HUES64 (cell line): ENCODE results near the gene DDX50.

ENCODE experiments used
- H3K27ac ChIP-seq: 2 replicates; pipeline ENCODE4 v1.7.0; 2013; ENCODE audit warnings: low read depth, low read length, inconsistent platforms
- H3K27me3 ChIP-seq: 2 replicates; pipeline ENCODE4 v1.6.1; 2013; ENCODE audit warnings: mild to moderate bottlenecking, low read length; ENCODE audit not compliant: insufficient read depth
- H3K36me3 ChIP-seq: 2 replicates; pipeline ENCODE4 v1.6.1; 2013; ENCODE audit warnings: mild to moderate bottlenecking, low read length; ENCODE audit not compliant: insufficient read depth
- H3K4me1 ChIP-seq: 2 replicates; pipeline ENCODE4 v1.6.1; 2013; ENCODE audit warnings: mild to moderate bottlenecking, low read length, moderate library complexity; ENCODE audit not compliant: insufficient read depth
- H3K4me3 ChIP-seq: 2 replicates; pipeline ENCODE4 v1.5.1; 2013; ENCODE audit warnings: mild to moderate bottlenecking, low read length, moderate library complexity
- H3K9ac ChIP-seq: 2 replicates; pipeline ENCODE4 v1.6.1; 2013; ENCODE audit warnings: mild to moderate bottlenecking, low read depth, low read length
- H3K9me3 ChIP-seq: 2 replicates; pipeline ENCODE4 v1.6.1; 2013; ENCODE audit warnings: low read depth, low read length; ENCODE audit not compliant: insufficient read depth
- WGBS: fragments of 150-250, 120-280 bp; methylation state at CpG from one replicate; pipeline ENCODE4 v1.1.7; 2013; ENCODE audit warnings: missing lambda C conversion rate; 5-methylcytosine and 5-hydroxymethylcytosine counted together

Gene DDX50

GRCh38 chr10:68871731-68872342, 29.3 kb upstream of the DDX50 start:
- H3K4me1 ChIP-seq: peaks cover 31% of the 10 kb centered on the region
- 19% methylated on average over 4 of the region's 5 CpGs for WGBS
- H3K9me3 ChIP-seq: peaks cover 15% of the 10 kb centered on the region
- H3K4me3 ChIP-seq: peak overlapping the region; percentile 1; the same call in 1 of the 2 replicates
- no peaks in the 10 kb centered on the region for H3K36me3 ChIP-seq
- H3K9ac ChIP-seq: peak overlapping the region; percentile 37; the same call in 1 of the 2 replicates
- H3K27ac ChIP-seq: peak overlapping the region; percentile 90
- no peaks in the 10 kb centered on the region for H3K27me3 ChIP-seq

DNA sequence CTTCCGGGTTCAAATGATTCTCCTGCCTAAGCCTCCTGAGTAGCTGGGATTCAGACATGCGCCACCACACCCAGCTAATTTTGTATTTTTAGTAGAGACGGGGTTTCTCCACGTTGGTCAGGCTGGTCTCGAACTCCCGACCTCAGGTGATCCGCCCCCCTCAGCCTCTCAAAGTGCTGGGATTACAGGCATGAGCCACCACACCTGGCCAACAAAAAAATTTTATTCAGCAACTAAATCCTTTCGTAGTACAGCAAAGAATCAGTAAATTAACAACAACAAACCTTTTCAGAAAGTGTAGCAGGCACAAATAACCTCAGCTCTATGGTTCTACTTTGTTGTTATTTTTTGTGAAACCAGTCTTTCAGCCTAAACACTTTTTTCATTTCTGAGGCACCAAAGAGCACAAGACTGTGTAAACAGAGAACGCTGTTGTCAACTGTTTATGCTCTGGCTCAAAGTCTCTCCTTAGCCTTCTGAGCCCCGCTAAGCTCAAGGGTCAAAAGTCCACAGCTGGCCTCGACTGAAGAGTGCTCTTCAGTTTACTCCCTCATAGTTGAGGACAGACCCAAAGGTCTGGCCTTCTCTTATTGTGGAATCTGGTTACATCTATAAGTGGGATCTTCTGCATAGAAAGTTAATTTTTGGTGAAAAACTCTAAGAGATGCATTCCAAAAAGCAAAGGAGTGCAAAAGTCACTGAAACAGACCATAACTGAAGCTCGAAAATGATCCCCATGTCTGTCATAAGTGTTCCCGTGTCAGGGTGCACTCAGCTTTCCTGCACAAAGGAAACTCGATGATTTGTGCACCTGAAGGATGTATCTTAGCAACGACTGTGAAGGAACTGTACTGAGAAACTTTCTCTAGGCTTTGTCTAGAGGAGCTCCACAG, 24.6 kb upstream of the DDX50 start:
- no peaks in the 10 kb centered on the region for H3K27me3 ChIP-seq
- no peaks in the 10 kb centered on the region for H3K9me3 ChIP-seq
- 80% methylated on average over 15 of the region's 15 CpGs for WGBS
- H3K36me3 ChIP-seq: no peaks in the 10 kb centered on the region
- no peak overlapping the region for H3K4me3 ChIP-seq
- no peak overlapping the region for H3K9ac ChIP-seq
- H3K27ac ChIP-seq: peak overlapping the region; percentile 59
- H3K4me1 ChIP-seq: peaks cover 37% of the 10 kb centered on the region

DNA sequence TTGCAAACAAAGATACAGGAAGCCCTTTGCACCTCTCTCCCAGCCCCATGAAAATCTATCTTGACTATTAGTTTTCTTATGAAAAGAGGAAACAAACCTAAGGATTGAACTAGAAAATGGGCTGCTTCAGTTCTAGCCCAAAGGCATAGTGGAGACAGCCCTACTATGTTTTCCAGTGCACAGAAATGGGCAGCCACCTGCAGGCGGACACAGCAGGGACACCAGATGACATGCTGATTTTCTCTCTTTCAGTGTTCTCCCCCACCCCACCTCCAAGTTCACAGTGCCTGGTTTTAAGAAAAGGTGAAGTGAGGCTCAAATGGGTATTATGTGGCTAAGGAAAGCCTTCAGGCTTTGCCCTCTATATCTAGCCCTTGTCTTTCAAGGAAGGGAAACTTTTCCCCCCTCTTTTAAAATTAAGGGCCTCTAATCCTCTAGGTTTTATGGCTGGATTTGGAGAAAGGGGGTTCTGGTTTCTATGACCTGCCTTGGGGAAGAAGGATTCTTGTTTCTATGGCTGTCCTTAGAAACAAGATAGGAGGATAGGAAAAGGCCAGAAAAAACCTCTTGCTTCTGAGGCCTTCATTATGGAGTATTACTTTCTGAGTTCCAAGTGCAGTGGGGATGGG, 23.5 kb upstream of the DDX50 start:
- H3K9ac ChIP-seq: peak overlapping the region; percentile 7; the same call in 1 of the 2 replicates
- peak overlapping the region; percentile 54; the same call in 1 of the 2 replicates for H3K27ac ChIP-seq
- H3K36me3 ChIP-seq: no peaks in the 10 kb centered on the region
- H3K9me3 ChIP-seq: no peaks in the 10 kb centered on the region
- no peaks in the 10 kb centered on the region for H3K27me3 ChIP-seq
- peaks cover 31% of the 10 kb centered on the region for H3K4me1 ChIP-seq
- WGBS: 22% methylated on average over 1 of the region's 1 CpG
- H3K4me3 ChIP-seq: no peak overlapping the region

DNA sequence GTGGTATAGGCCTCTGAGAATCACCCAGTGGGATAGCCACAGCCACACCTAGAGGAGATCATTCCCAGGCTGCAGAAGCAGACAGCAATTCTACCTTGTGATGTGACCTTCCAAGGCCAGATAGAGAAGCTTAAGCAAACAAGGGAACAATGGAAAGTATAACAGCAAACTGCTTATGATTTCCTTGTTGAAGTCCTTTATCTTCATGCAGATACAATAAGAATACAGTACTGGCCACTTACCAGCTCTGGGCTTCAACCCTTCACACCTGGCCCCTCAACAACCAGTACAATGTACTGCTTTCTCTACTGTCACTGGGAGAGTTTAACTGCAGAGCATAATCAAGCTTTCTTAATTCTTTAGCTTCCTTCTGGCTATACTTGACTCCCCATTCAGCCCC, 22.6 kb upstream of the DDX50 start:
- no peak overlapping the region for H3K4me3 ChIP-seq
- H3K4me1 ChIP-seq: peaks cover 31% of the 10 kb centered on the region
- no peak overlapping the region for H3K9ac ChIP-seq
- H3K9me3 ChIP-seq: no peaks in the 10 kb centered on the region
- H3K27me3 ChIP-seq: no peaks in the 10 kb centered on the region
- H3K27ac ChIP-seq: no peak overlapping the region; the same call in 1 of the 2 replicates
- no peaks in the 10 kb centered on the region for H3K36me3 ChIP-seq

DNA sequence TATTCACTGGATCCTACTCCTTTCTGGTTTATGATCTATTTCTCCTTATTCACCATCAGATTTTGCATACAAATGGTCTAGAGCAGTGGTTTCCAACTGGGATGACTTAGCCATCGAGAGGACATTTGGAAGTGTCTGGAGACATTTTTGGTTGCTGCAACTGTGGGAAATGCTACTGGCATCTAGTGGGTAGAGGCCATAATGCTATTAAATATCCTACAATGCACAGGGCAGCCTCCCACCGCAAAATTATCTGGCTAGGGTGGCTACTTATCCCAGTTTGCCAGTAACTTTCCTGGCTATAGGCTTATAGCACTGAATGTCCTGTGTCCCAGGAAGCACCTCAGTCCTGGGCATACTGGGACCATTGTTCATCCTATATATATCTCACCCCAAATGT, 21.5 kb upstream of the DDX50 start:
- H3K4me3 ChIP-seq: no peak overlapping the region
- H3K4me1 ChIP-seq: peaks cover 31% of the 10 kb centered on the region
- no peaks in the 10 kb centered on the region for H3K27me3 ChIP-seq
- 91% methylated on average over 2 of the region's 2 CpGs for WGBS
- H3K9ac ChIP-seq: no peak overlapping the region
- no peak overlapping the region for H3K27ac ChIP-seq
- no peaks in the 10 kb centered on the region for H3K9me3 ChIP-seq
- H3K36me3 ChIP-seq: no peaks in the 10 kb centered on the region

DNA sequence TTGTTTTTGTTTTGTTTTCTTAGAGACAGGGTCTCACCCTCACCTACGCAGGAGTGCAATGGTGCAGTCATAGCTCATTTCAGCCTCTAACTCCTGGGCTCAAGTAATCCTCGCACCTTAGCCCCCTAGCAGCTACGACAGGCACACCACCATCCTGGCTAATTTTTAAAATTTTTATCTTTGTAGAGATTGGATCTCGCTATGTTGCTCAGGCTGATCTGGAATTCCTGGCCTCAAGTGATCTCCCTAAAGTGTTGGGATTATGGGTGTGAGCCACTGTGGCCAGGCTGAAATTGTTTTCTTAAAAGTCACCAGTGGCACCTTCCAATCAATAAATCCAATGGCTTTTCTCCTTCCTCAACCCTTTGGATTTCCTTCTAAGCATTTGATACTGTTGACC, 20.9 kb upstream of the DDX50 start:
- peaks cover 31% of the 10 kb centered on the region for H3K4me1 ChIP-seq
- H3K9me3 ChIP-seq: no peaks in the 10 kb centered on the region
- H3K9ac ChIP-seq: no peak overlapping the region
- H3K27ac ChIP-seq: no peak overlapping the region
- WGBS: 96% methylated on average over 4 of the region's 4 CpGs
- H3K27me3 ChIP-seq: no peaks in the 10 kb centered on the region
- H3K36me3 ChIP-seq: no peaks in the 10 kb centered on the region
- no peak overlapping the region for H3K4me3 ChIP-seq

DNA sequence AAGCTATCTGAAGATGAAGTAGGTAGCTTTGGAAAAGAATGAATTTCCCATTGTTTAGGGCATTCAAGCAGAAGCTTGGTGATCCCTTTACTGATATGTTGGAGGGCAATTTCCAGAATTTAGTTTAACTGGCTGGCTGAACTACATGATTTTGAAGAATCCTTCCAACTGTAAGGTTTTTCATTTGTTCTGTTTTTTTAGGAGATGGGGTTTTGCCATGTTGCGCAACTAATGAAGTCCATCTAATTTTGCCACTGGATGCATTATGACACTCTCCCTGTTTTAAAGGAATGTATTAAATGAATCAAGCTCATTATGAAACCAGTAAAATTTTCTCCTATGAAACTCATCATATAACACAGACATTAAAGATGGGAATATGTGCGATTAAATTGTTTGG, 6.1 kb upstream of the DDX50 start:
- H3K36me3 ChIP-seq: no peaks in the 10 kb centered on the region
- WGBS: 100% methylated on average over 2 of the region's 2 CpGs
- no peaks in the 10 kb centered on the region for H3K9me3 ChIP-seq
- H3K4me1 ChIP-seq: 0 out of 2 replicates have a peak, but pooled peaks cover under 1% of the 10 kb centered on the region
- no peak overlapping the region for H3K27ac ChIP-seq
- no peaks in the 10 kb centered on the region for H3K27me3 ChIP-seq
- no peak overlapping the region for H3K4me3 ChIP-seq
- no peak overlapping the region for H3K9ac ChIP-seq

DNA sequence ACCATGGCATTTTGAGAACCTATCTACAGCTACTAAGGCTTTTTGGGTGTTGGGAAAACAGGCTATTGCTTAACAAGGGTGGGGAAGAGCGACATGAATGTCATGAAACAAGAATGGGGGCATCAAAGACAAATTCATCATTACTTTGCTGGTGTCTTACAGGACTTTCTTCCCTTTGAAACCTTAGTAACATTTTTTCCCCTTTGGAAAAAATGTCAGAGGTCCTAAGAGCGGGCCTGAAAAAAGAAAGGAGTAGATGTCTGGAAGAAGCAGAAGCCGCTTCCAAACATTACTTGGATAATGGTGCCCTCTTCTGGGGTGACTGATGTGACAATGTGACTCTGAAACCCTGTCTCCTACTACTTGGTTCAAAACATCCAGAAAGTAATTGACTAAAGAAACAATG, 3.8 kb upstream of the DDX50 start:
- Histone ChIP-seq H3K9ac (no peak overlapping the region), H3K27me3 (no peaks in the 10 kb centered on the region), H3K36me3 (no peaks in the 10 kb centered on the region), H3K4me3 (no peak overlapping the region), H3K27ac (no peak overlapping the region), H3K9me3 (no peaks in the 10 kb centered on the region), H3K4me1 (peaks cover 8% of the 10 kb centered on the region; the same call in 1 of the 2 replicates)
- 53% methylated on average over 3 of the region's 3 CpGs for WGBS

- Histone ChIP-seq H3K27me3 (no peaks in the 10 kb centered on the region), H3K4me1 (peaks cover 10% of the 10 kb centered on the region; the same call in 1 of the 2 replicates), H3K27ac (no peak overlapping the region), H3K9ac (no peak overlapping the region), H3K36me3 (no peaks in the 10 kb centered on the region; the same call in 1 of the 2 replicates), H3K9me3 (no peaks in the 10 kb centered on the region), H3K4me3 (no peak overlapping the region)
- 95% methylated on average over 8 of the region's 8 CpGs for WGBS
These were observed 1.8 kb upstream of the DDX50 start for GRCh38 chr10:68899186-68899745.

- Histone ChIP-seq H3K9ac (peak overlapping the region; percentile 97), H3K27me3 (no peaks in the 10 kb centered on the region), H3K4me3 (peak overlapping the region; percentile 76), H3K27ac (peak overlapping the region; percentile 100), H3K9me3 (no peaks in the 10 kb centered on the region), H3K36me3 (no peaks in the 10 kb centered on the region; the same call in 1 of the 2 replicates), H3K4me1 (peaks cover 10% of the 10 kb centered on the region; the same call in 1 of the 2 replicates)
- WGBS: 8% methylated on average over 40 of the region's 40 CpGs
These were observed 549 bp upstream of the DDX50 start for GRCh38 chr10:68900427-68901104.
